Natural killer cell (primary cell): ENCODE results near the gene ANGEL1. TPM values are rescaled to one million over a fixed set of nuclear protein-coding genes. Genes with fewer than 3 reads are reported as not detected.

ENCODE experiments used
- ATAC-seq, 3 donors: fragments of 150-1000 bp in 2 of 3; fragments of 200-7000 bp in 1 of 3; cut with Tn5 transposase; 1 replicate in 1 of 3; 2 replicates in 2 of 3; pipeline ENCODE4 v1.10.0; 2021; ENCODE audit warnings: mild to moderate bottlenecking in 2 of 3, moderate library complexity in 2 of 3
- DNase-seq, 2 donors: peaks; one replicate each; pipeline versions ENCODE4 v3.0.0 to v3.0.0-alpha.2; 2013 to 2021; ENCODE audit warnings: mixed read lengths in 1 of 2
- H3K27ac ChIP-seq: one replicate; pipeline ENCODE4 v1.5.1; 2013; ENCODE audit warnings: mild to moderate bottlenecking, low read length
- H3K27me3 ChIP-seq: one replicate; pipeline ENCODE4 v1.6.1; 2013; ENCODE audit warnings: low read length; ENCODE audit not compliant: control insufficient read depth, insufficient read depth
- H3K36me3 ChIP-seq: one replicate; pipeline ENCODE4 v1.6.1; 2013; ENCODE audit warnings: low read length; ENCODE audit not compliant: control insufficient read depth, insufficient read depth
- H3K4me1 ChIP-seq: one replicate; pipeline ENCODE4 v1.6.1; 2013; ENCODE audit warnings: low read length; ENCODE audit not compliant: control insufficient read depth, insufficient read depth
- H3K4me3 ChIP-seq: one replicate; pipeline ENCODE4 v1.5.1; 2013; ENCODE audit warnings: low read length
- H3K9me3 ChIP-seq: one replicate; pipeline ENCODE4 v1.6.1; 2013; ENCODE audit warnings: low read length; ENCODE audit not compliant: control insufficient read depth, insufficient read depth
- H3K27ac Mint-ChIP-seq, 2 donors: one replicate each; pipeline ENCODE4 v1.8.0; 2022; ENCODE audit warnings: mild to moderate bottlenecking in 2 of 2, mixed read lengths in 2 of 2, moderate library complexity in 1 of 2
- H3K27me3 Mint-ChIP-seq, 2 donors: one replicate each; pipeline ENCODE4 v1.8.0; 2022; ENCODE audit warnings: low read depth in 2 of 2, mixed read lengths in 2 of 2
- H3K36me3 Mint-ChIP-seq: one replicate; pipeline ENCODE4 v1.8.0; 2022; ENCODE audit warnings: mixed read lengths
- H3K4me1 Mint-ChIP-seq, 2 donors: one replicate each; pipeline ENCODE4 v1.8.0; 2022; ENCODE audit warnings: mixed read lengths in 2 of 2
- H3K4me3 Mint-ChIP-seq: one replicate; pipeline ENCODE4 v1.8.0; 2022; ENCODE audit warnings: mild to moderate bottlenecking, moderate library complexity, mixed read lengths
- H3K9me3 Mint-ChIP-seq, 2 donors: one replicate each; pipeline ENCODE4 v1.8.0; 2022; ENCODE audit warnings: mixed read lengths in 2 of 2
- CTCF ChIP-seq: fragments of 200-600 bp; IDR thresholded peaks from one replicate; pipeline ENCODE4 v1.8.0; 2022; ENCODE audit warnings: antibody characterized with exemption
- WGBS: methylation state at CpG from one replicate; pipeline ENCODE4 v1.1.7; 2013; ENCODE audit warnings: missing lambda C conversion rate; ENCODE audit not compliant: insufficient coverage; 5-methylcytosine and 5-hydroxymethylcytosine counted together
- intact Hi-C: fragments of 100-400 bp; cut with micrococcal nuclease; formaldehyde crosslinking; loops from one replicate; pipeline ENCODE4 v1.14.2; 2022
- total RNA-seq, 4 donors: library from RNA; stranded (reverse); fragments of 120-200 nt in 1 of 4; gene quantifications; one replicate each; pipeline versions ENCODE4 v1.2.3 to v1.2.4, GENCODE V29; 2013 to 2022

Gene ANGEL1
- total RNA-seq, 3 donors from 2014 or later (not counting 1 experiment from before 2014, with no cell fraction given), result 12.2 to 20.2 (median 17.2) TPM

GRCh38 chr14:76833011-76833410 lies 20.3 kb upstream of the ANGEL1 start:
- 88% methylated on average over 2 of the region's 2 CpGs for WGBS

GRCh38 chr14:76832503-76832988 lies 19.9 kb upstream of the ANGEL1 start:
- DNase-seq (no peak), ATAC-seq (no peak)
- no peaks in the 10 kb centered on the region for H3K36me3 Mint-ChIP-seq
- no peak overlapping the region for H3K27ac Mint-ChIP-seq
- no peak for TF ChIP-seq CTCF
- Histone ChIP-seq H3K4me3 (no peak overlapping the region), H3K27ac (no peak overlapping the region), H3K9me3 (no peaks in the 10 kb centered on the region), H3K36me3 (no peaks in the 10 kb centered on the region), H3K27me3 (no peaks in the 10 kb centered on the region), H3K4me1 (no peaks in the 10 kb centered on the region)
- H3K4me1 Mint-ChIP-seq, result no peaks in the 10 kb centered on the region
- 80% methylated on average over 1 of the region's 1 CpG for WGBS
- H3K9me3 Mint-ChIP-seq, result no peaks in the 10 kb centered on the region
- H3K27me3 Mint-ChIP-seq, result peaks cover 8 to 10% of the 10 kb centered on the region in 2 donors
- intact Hi-C loops, result no loop called here
- H3K4me3 Mint-ChIP-seq, result no peak overlapping the region

More at GRCh38 chr14:76833011-76833410, 20.3 kb upstream of the ANGEL1 start:
- Mint-ChIP-seq H3K4me3 (no peak overlapping the region), H3K27me3 (peaks cover 8 to 14% of the 10 kb centered on the region in 2 donors), H3K36me3 (no peaks in the 10 kb centered on the region), H3K4me1 (no peaks in the 10 kb centered on the region), H3K27ac (no peak overlapping the region), H3K9me3 (no peaks in the 10 kb centered on the region)
- Histone ChIP-seq H3K9me3 (no peaks in the 10 kb centered on the region), H3K4me1 (no peaks in the 10 kb centered on the region), H3K4me3 (no peak overlapping the region), H3K27me3 (no peaks in the 10 kb centered on the region), H3K36me3 (no peaks in the 10 kb centered on the region), H3K27ac (no peak overlapping the region)
- no peak for ATAC-seq
- no peak for TF ChIP-seq CTCF
- intact Hi-C loops, result no loop called here
- no peak for DNase-seq

GRCh38 chr14:76830556-76830955 lies 17.9 kb upstream of the ANGEL1 start:
- H3K9me3 ChIP-seq, result no peaks in the 10 kb centered on the region
- Mint-ChIP-seq H3K27ac (no peak overlapping the region), H3K27me3 (peaks cover 8 to 10% of the 10 kb centered on the region in 2 donors), H3K9me3 (no peaks in the 10 kb centered on the region), H3K4me3 (no peak overlapping the region), H3K4me1 (no peaks in the 10 kb centered on the region), H3K36me3 (no peaks in the 10 kb centered on the region)
- TF ChIP-seq CTCF, result no peak
- no peaks in the 10 kb centered on the region for H3K4me1 ChIP-seq
- H3K4me3 ChIP-seq, result no peak overlapping the region
- ATAC-seq, result no peak
- 88% methylated on average over 4 of the region's 4 CpGs for WGBS
- DNase-seq, result no peak
- H3K36me3 ChIP-seq, result no peaks in the 10 kb centered on the region
- intact Hi-C loops, result no loop called here
- no peak overlapping the region for H3K27ac ChIP-seq
- H3K27me3 ChIP-seq, result no peaks in the 10 kb centered on the region
